Karpas-422 (cell line): Measurements from ENCODE around the gene TMUB1. TPM values are rescaled to one million over a fixed set of nuclear protein-coding genes. Genes with fewer than 3 reads are reported as not detected.

Experiments used
- DNase-seq: peaks from one replicate; pipeline ENCODE4 v3.0.0-alpha.2; 2015
- H2AFZ ChIP-seq: fragments of 200-600 bp; sonication (generic); 2 replicates; pipeline ENCODE4 v1.6.1; 2014; ENCODE audit warnings: antibody characterized with exemption, low read length, mixed read lengths
- H3K27ac ChIP-seq: fragments of 200-600 bp; sonication (generic); 2 replicates; pipeline ENCODE4 v1.5.1; 2014; ENCODE audit warnings: mild to moderate bottlenecking, low read length, moderate library complexity
- H3K27me3 ChIP-seq: fragments of 200-600 bp; sonication (generic); 2 replicates; pipeline ENCODE4 v1.6.1; 2014; ENCODE audit warnings: low read length, mixed read lengths
- H3K36me3 ChIP-seq: fragments of 200-600 bp; sonication (generic); 2 replicates; pipeline ENCODE4 v1.6.1; 2014; ENCODE audit warnings: low read length, mixed read lengths; ENCODE audit not compliant: insufficient read depth
- H3K4me1 ChIP-seq: fragments of 200-600 bp; sonication (generic); 2 replicates; pipeline ENCODE4 v1.6.1; 2014; ENCODE audit warnings: mild to moderate bottlenecking, low read length, mixed read lengths
- H3K4me2 ChIP-seq: fragments of 200-600 bp; sonication (generic); 2 replicates; pipeline ENCODE4 v1.6.1; 2014; ENCODE audit warnings: low read length, low read depth, mild to moderate bottlenecking; ENCODE audit not compliant: poor library complexity, severe bottlenecking
- H3K4me3 ChIP-seq: fragments of 200-600 bp; sonication (generic); 2 replicates; pipeline ENCODE4 v1.5.1; 2014; ENCODE audit warnings: mild to moderate bottlenecking, antibody characterized with exemption, low read length, mixed read lengths
- H3K79me2 ChIP-seq: fragments of 200-600 bp; sonication (generic); 2 replicates; pipeline ENCODE4 v1.6.1; 2014; ENCODE audit warnings: mild to moderate bottlenecking, low read length, mixed read lengths
- H3K9ac ChIP-seq: fragments of 200-600 bp; sonication (generic); 2 replicates; pipeline ENCODE4 v1.6.0; 2014; ENCODE audit warnings: low read length
- H3K9me2 ChIP-seq: fragments of 200-600 bp; sonication (generic), shearing (Covaris generic); replicated peaks from 2 replicates; pipeline ENCODE4 v1.6.0; 2014; ENCODE audit warnings: mild to moderate bottlenecking, low read length, moderate library complexity; ENCODE audit not compliant: insufficient read depth
- H3K9me3 ChIP-seq: fragments of 300-700, 200-600 bp; sonication (generic); 2 replicates; pipeline ENCODE4 v1.6.1; 2014; ENCODE audit warnings: low read length, mixed read lengths
- H4K20me1 ChIP-seq: fragments of 200-600 bp; sonication (generic); 2 replicates; pipeline ENCODE4 v1.6.1; 2014; ENCODE audit warnings: mild to moderate bottlenecking, antibody characterized with exemption, low read length, low read depth; ENCODE audit not compliant: insufficient read depth
- total RNA-seq: library from RNA; depleted of rRNA; stranded (reverse); fragments of >200 nt; shearing (Covaris generic); gene quantifications from 2 replicates; pipeline ENCODE4 v1.2.3, GENCODE V29; 2014; ENCODE audit warnings: low replicate concordance

Gene TMUB1
- total RNA-seq, 1 experiment from 2014 or later = 30.9 TPM

GRCh38 chr7:151128716-151129115 lies 45.4 kb upstream of the TMUB1 start:
- H3K9me3 ChIP-seq = no peaks in the 10 kb centered on the region
- H3K4me1 ChIP-seq = no peaks in the 10 kb centered on the region
- H3K4me3 ChIP-seq = no peak overlapping the region
- no peaks in the 10 kb centered on the region for H3K79me2 ChIP-seq
- H3K4me2 ChIP-seq = no peak overlapping the region
- no peak overlapping the region for H2AFZ ChIP-seq
- no peak for DNase-seq
- H4K20me1 ChIP-seq = peaks cover 11% of the 10 kb centered on the region; the same call in 1 of the 2 replicates
- H3K27ac ChIP-seq = no peak overlapping the region
- H3K9ac ChIP-seq = no peak overlapping the region
- H3K36me3 ChIP-seq = no peaks in the 10 kb centered on the region
- no peaks in the 10 kb centered on the region for H3K9me2 ChIP-seq
- no peaks in the 10 kb centered on the region for H3K27me3 ChIP-seq

DNA sequence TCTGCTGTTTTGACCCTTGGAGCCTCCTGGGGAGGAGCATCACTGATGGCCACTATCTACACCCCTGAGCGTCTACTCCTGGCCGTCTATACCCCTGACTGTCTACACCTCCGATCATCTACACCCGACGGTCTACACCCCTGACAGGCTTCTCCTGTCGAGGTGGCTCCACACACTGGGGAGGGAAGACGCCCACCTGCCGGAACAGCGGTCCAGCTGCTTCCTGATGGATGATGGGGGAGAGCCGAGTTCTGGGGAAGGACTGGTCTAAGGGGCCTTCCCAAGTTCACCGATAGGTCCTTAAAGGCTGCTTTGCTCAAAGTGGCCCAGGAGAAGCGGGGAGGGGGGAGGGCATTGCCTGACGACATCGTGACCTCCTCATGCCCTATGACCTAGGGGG lies 44.9 kb upstream of the TMUB1 start:
- H4K20me1 ChIP-seq = peaks cover 11% of the 10 kb centered on the region; the same call in 1 of the 2 replicates
- H3K27me3 ChIP-seq = no peaks in the 10 kb centered on the region
- H3K4me3 ChIP-seq = no peak overlapping the region
- no peak overlapping the region for H3K4me2 ChIP-seq
- no peak overlapping the region for H3K9ac ChIP-seq
- no peak overlapping the region for H2AFZ ChIP-seq
- H3K27ac ChIP-seq = no peak overlapping the region
- H3K4me1 ChIP-seq = no peaks in the 10 kb centered on the region
- no peaks in the 10 kb centered on the region for H3K79me2 ChIP-seq
- no peak for DNase-seq
- H3K9me3 ChIP-seq = no peaks in the 10 kb centered on the region
- H3K36me3 ChIP-seq = no peaks in the 10 kb centered on the region
- no peaks in the 10 kb centered on the region for H3K9me2 ChIP-seq

DNA sequence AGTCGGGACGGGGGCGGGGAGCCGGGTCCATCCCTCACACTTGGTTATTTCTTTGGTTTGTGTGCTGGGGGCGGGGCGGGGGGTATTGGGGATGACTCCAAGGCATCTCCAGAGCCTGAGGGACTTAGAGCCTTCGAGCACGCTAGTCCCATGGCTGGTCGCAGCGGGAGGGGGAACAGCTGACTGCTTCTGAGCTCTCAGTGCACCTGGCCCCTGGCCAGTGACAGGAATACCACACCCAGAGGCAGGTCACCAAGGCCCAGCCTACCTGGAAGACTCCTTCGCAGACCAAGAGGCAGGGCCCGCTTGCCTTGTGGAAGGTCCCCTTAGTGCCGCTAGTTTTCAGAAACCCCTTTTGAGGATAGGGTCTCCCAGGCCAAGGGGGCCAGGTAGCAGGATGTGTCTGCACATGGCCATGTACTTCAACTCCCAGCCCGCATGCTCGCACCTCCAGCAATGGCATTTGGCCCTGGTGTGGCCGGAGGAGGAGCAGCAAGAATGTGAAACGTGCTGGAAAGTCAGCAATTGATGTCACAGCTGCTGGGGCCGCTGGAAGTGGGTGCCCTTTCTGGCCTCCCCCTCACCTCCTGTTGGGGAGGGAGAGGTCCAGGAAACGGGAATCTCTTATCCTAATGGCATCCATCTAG lies 43.3 kb upstream of the TMUB1 start:
- Histone ChIP-seq H3K79me2 (no peaks in the 10 kb centered on the region), H3K9ac (no peak overlapping the region), H3K36me3 (no peaks in the 10 kb centered on the region), H3K27me3 (no peaks in the 10 kb centered on the region), H3K9me3 (no peaks in the 10 kb centered on the region), H2AFZ (no peak overlapping the region), H3K4me3 (no peak overlapping the region), H3K9me2 (no peaks in the 10 kb centered on the region), H3K27ac (no peak overlapping the region), H4K20me1 (peaks cover 11% of the 10 kb centered on the region; the same call in 1 of the 2 replicates), H3K4me2 (no peak overlapping the region), H3K4me1 (no peaks in the 10 kb centered on the region)
- DNase-seq = peak; percentile 47

DNA sequence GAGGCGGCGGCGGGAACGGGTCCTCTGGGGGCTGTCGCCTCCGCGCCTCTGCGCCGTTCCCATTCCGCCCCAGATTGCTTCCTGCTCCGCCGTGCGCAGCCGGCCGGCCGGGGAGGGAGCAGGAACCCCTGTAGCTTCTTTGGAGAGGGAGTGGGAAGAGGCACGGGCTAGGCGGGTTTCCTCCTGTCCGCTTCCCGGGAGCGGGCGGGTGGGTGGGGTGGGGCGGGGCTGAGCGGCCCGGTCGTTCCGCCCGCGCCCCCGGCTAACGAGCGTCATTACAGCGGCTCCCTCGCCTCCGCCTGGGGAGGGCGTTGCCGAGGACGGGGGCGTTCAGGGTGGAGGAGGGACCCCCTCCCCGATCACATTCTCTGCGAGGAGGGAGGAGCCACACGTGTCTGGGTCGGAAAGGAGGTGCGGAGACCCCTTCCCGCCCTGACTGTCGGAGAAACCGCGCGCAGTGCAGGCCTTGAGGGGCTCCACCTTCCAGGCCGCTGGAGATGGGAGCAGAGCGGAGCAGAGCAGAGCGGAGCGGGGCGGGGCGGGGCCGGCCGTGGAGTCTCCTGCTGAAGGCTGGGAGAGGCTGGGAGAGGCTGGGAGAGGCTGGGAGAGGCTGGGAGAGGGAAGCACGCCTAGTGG lies 42.7 kb upstream of the TMUB1 start:
- Histone ChIP-seq H3K9me2 (no peaks in the 10 kb centered on the region), H3K4me2 (no peak overlapping the region), H3K4me1 (no peaks in the 10 kb centered on the region), H3K79me2 (no peaks in the 10 kb centered on the region), H3K9me3 (no peaks in the 10 kb centered on the region), H3K27ac (no peak overlapping the region), H3K9ac (no peak overlapping the region), H3K27me3 (no peaks in the 10 kb centered on the region), H4K20me1 (peaks cover 11% of the 10 kb centered on the region; the same call in 1 of the 2 replicates), H3K36me3 (no peaks in the 10 kb centered on the region), H3K4me3 (no peak overlapping the region), H2AFZ (no peak overlapping the region)
- no peak for DNase-seq

DNA sequence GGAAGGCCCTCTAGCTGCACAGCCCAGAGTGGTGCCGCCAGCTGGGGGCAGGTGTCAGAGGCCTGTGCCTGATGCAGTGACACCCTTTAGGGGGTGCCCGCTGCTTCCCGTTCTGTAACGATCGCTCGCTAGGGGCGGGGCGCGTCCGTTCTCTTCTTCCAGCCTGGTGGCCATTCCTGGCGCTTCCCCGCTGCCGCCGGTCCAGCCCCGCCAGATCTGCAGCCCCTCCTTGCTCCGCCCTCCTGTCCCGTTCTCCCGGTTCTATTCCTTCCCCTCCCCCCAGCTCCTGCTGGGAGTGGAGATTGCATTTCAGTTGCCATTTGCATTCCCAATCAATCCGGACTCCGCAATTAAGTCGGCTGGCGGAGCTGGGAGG lies 42.2 kb upstream of the TMUB1 start:
- Histone ChIP-seq H3K4me1 (no peaks in the 10 kb centered on the region), H3K9me3 (no peaks in the 10 kb centered on the region), H3K36me3 (no peaks in the 10 kb centered on the region), H3K4me2 (no peak overlapping the region), H3K4me3 (no peak overlapping the region), H3K27ac (no peak overlapping the region), H3K9ac (no peak overlapping the region), H3K79me2 (no peaks in the 10 kb centered on the region), H2AFZ (no peak overlapping the region), H4K20me1 (peaks cover 11% of the 10 kb centered on the region; the same call in 1 of the 2 replicates), H3K27me3 (no peaks in the 10 kb centered on the region), H3K9me2 (no peaks in the 10 kb centered on the region)
- no peak for DNase-seq

GRCh38 chr7:151124899-151125399 lies 41.7 kb upstream of the TMUB1 start:
- peaks cover 11% of the 10 kb centered on the region; the same call in 1 of the 2 replicates for H4K20me1 ChIP-seq
- no peak overlapping the region for H3K9ac ChIP-seq
- no peak overlapping the region for H3K27ac ChIP-seq
- DNase-seq = no peak
- no peak overlapping the region for H2AFZ ChIP-seq
- no peak overlapping the region for H3K4me2 ChIP-seq
- no peaks in the 10 kb centered on the region for H3K79me2 ChIP-seq
- no peaks in the 10 kb centered on the region for H3K9me3 ChIP-seq
- no peak overlapping the region for H3K4me3 ChIP-seq
- H3K36me3 ChIP-seq = no peaks in the 10 kb centered on the region
- H3K9me2 ChIP-seq = no peaks in the 10 kb centered on the region
- H3K27me3 ChIP-seq = no peaks in the 10 kb centered on the region
- no peaks in the 10 kb centered on the region for H3K4me1 ChIP-seq

GRCh38 chr7:151124481-151124880 lies 41.2 kb upstream of the TMUB1 start:
- Histone ChIP-seq H3K9ac (no peak overlapping the region), H3K4me1 (no peaks in the 10 kb centered on the region), H3K36me3 (no peaks in the 10 kb centered on the region), H3K4me2 (no peak overlapping the region), H3K4me3 (no peak overlapping the region), H3K27ac (no peak overlapping the region), H3K9me2 (no peaks in the 10 kb centered on the region), H3K9me3 (no peaks in the 10 kb centered on the region), H3K27me3 (no peaks in the 10 kb centered on the region), H3K79me2 (no peaks in the 10 kb centered on the region), H4K20me1 (peaks cover 11% of the 10 kb centered on the region; the same call in 1 of the 2 replicates), H2AFZ (no peak overlapping the region)
- no peak for DNase-seq

DNA sequence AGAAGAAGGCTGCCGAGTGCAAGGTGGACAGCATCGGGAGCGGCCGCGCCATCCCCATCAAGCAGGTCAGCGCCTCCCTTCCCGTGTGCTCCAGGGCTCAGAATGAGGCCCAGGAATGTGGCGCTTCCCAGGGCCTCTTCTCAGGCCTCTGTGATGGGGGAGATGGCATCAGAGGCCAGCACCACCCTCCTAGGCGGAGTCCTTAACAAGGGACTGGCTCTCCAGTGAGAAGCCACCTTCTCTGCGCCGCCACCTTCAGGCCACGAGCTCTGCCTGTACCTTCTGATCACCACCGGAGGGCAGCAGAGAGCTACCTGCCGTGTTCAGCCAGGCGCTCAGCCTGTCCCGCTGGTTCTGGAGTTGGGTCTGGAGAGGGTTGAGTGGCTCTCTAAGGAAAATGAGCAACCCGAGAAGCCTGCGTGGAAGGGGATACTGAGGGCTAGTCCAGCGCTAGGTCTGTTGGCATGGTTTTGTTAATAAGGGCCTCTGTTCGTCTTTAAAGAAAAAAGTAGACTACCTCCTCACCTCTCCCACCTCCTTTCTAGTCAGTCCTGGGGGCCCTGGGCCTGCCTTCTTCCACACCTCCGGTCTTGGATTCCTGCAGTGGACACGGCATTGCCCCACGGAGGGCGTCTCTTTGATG lies 40.6 kb upstream of the TMUB1 start:
- H3K27me3 ChIP-seq = no peaks in the 10 kb centered on the region
- H3K36me3 ChIP-seq = no peaks in the 10 kb centered on the region
- H3K9ac ChIP-seq = no peak overlapping the region
- no peaks in the 10 kb centered on the region for H3K4me1 ChIP-seq
- no peak overlapping the region for H3K4me2 ChIP-seq
- peak; percentile 90 for DNase-seq
- no peak overlapping the region for H2AFZ ChIP-seq
- H3K27ac ChIP-seq = no peak overlapping the region
- no peak overlapping the region for H3K4me3 ChIP-seq
- no peaks in the 10 kb centered on the region for H3K9me3 ChIP-seq
- H3K79me2 ChIP-seq = no peaks in the 10 kb centered on the region
- peaks cover 11% of the 10 kb centered on the region; the same call in 1 of the 2 replicates for H4K20me1 ChIP-seq
- H3K9me2 ChIP-seq = no peaks in the 10 kb centered on the region
